IMR-90 (cell line): ENCODE results near the gene PRKCA. TPM values are rescaled to one million over a fixed set of nuclear protein-coding genes. Genes with fewer than 3 reads are reported as not detected.
"Not testable (repeated sequence)": the region's sequence is repeated elsewhere in the genome, so short reads cannot be mapped to it uniquely, and the experiment has no call there.

ENCODE experiments used
- ATAC-seq: fragments of 200-7000 bp; cut with Tn5 transposase; 2 replicates; pipeline ENCODE4 v1.9.1; 2020; ENCODE audit warnings: low read depth, mild to moderate bottlenecking, moderate library complexity
- BruUV-seq: library from RNA; stranded (reverse); fragments of 400-500 nt; replicated peaks from 2 replicates; lab custom pipeline; 2021; lab: Mats Ljungman, UMichigan
- CTCF ChIA-PET: fragments of 300-600 bp; formaldehyde crosslinking; extraction: SDS; loops from one replicate; lab custom pipeline; 2021; ENCODE audit warnings: antibody characterized with exemption; lab: Yijun Ruan, JAX
- POLR2A ChIA-PET: fragments of 300-600 bp; sonication (Branson Sonifier 250); formaldehyde crosslinking; loops from one replicate; lab custom pipeline; 2022; ENCODE audit warnings: antibody characterized with exemption; ENCODE audit not compliant: unreplicated experiment; lab: Charles Lee
- DNase-seq: peaks from one replicate; pipeline ENCODE4 v3.0.0; 2013
- H2AFZ ChIP-seq: replicated peaks from 2 replicates; pipeline ENCODE3; 2013; ENCODE audit warnings: low read length, mild to moderate bottlenecking; ENCODE audit not compliant: poor library complexity
- H2AK5ac ChIP-seq: 2 replicates; pipeline ENCODE4 v1.6.1; 2013; ENCODE audit warnings: low read depth, low read length, inconsistent platforms
- H2AK9ac ChIP-seq: replicated peaks from 2 replicates; pipeline ENCODE3; 2013; ENCODE audit warnings: mild to moderate bottlenecking, low read depth, low read length, moderate library complexity; ENCODE audit not compliant: poor library complexity
- H2BK120ac ChIP-seq: 2 replicates; pipeline ENCODE4 v1.6.1; 2013; ENCODE audit warnings: low read depth, low read length, inconsistent platforms
- H2BK15ac ChIP-seq: 3 replicates; pipeline ENCODE4 v1.6.1; 2013; ENCODE audit warnings: low read depth, low read length, inconsistent platforms
- H2BK20ac ChIP-seq: 2 replicates; pipeline ENCODE4 v1.6.1; 2013; ENCODE audit warnings: low read depth, mild to moderate bottlenecking, inconsistent platforms, low read length, moderate library complexity
- H2BK5ac ChIP-seq: 2 replicates; pipeline ENCODE4 v1.6.1; 2013; ENCODE audit warnings: mild to moderate bottlenecking, low read depth, low read length, inconsistent platforms; ENCODE audit not compliant: poor library complexity, severe bottlenecking
- H3K14ac ChIP-seq: replicated peaks from 2 replicates; pipeline ENCODE4 v1.6.1; 2013; ENCODE audit warnings: low read depth, low read length, inconsistent platforms
- H3K18ac ChIP-seq: 2 replicates; pipeline ENCODE4 v1.6.1; 2013; ENCODE audit warnings: low read depth, low read length, control low read depth
- H3K23ac ChIP-seq: 2 replicates; pipeline ENCODE4 v1.6.1; 2013; ENCODE audit warnings: low read depth, low read length, inconsistent platforms
- H3K27ac ChIP-seq: 2 replicates; pipeline ENCODE4 v1.5.1; 2013; ENCODE audit warnings: mild to moderate bottlenecking, control low read depth, low read length; ENCODE audit not compliant: insufficient read depth
- H3K27me3 ChIP-seq: 2 replicates; pipeline ENCODE4 v1.6.1; 2013; ENCODE audit warnings: low read length; ENCODE audit not compliant: control insufficient read depth, insufficient read depth
- H3K36me3 ChIP-seq: 2 replicates; pipeline ENCODE4 v1.6.1; 2013; ENCODE audit warnings: low read length, mixed read lengths; ENCODE audit not compliant: control insufficient read depth, insufficient read depth
- H3K4ac ChIP-seq: 2 replicates; pipeline ENCODE4 v1.6.1; 2013; ENCODE audit warnings: low read depth, low read length, inconsistent platforms
- H3K4me1 ChIP-seq: 2 replicates; pipeline ENCODE4 v1.6.1; 2013; ENCODE audit warnings: low read length, mixed read lengths; ENCODE audit not compliant: control insufficient read depth, insufficient read depth
- H3K4me2 ChIP-seq: 2 replicates; pipeline ENCODE4 v1.6.1; 2013; ENCODE audit warnings: low read depth, mild to moderate bottlenecking, control low read depth, low read length, moderate library complexity
- H3K4me3 ChIP-seq: 2 replicates; pipeline ENCODE4 v1.5.1; 2013; ENCODE audit warnings: low read depth, mild to moderate bottlenecking, control low read depth, low read length, moderate library complexity; ENCODE audit not compliant: insufficient read depth
- H3K56ac ChIP-seq: 2 replicates; pipeline ENCODE4 v1.6.1; 2013; ENCODE audit warnings: low read length, inconsistent platforms; ENCODE audit not compliant: insufficient read depth; ENCODE audit errors: extremely low read depth
- H3K79me1 ChIP-seq, 2 experiments: 2 replicates each; pipeline ENCODE4 v1.6.1; 2013; ENCODE audit warnings: low read length in 2 of 2, inconsistent platforms in 1 of 2, low read depth in 1 of 2
- H3K9ac ChIP-seq: 2 replicates; pipeline ENCODE4 v1.6.1; 2013; ENCODE audit warnings: low read depth, low read length, control low read depth
- H3K9me1 ChIP-seq: 2 replicates; pipeline ENCODE4 v1.6.1; 2013; ENCODE audit warnings: low read length, inconsistent platforms; ENCODE audit not compliant: insufficient read depth
- H3K9me3 ChIP-seq: 2 replicates; pipeline ENCODE4 v1.6.1; 2013; ENCODE audit warnings: low read length; ENCODE audit not compliant: control insufficient read depth, insufficient read depth
- H4K20me1 ChIP-seq: 2 replicates; pipeline ENCODE4 v1.6.1; 2013; ENCODE audit warnings: low read length, inconsistent platforms; ENCODE audit not compliant: insufficient read depth
- H4K5ac ChIP-seq: 2 replicates; pipeline ENCODE4 v1.6.1; 2013; ENCODE audit warnings: mild to moderate bottlenecking, low read depth, low read length, control low read depth
- H4K8ac ChIP-seq, 2 experiments: 2 replicates each; pipeline ENCODE4 v1.6.1; 2013; ENCODE audit warnings: low read depth in 2 of 2, low read length in 2 of 2, control low read depth in 1 of 2, inconsistent platforms in 1 of 2
- H4K91ac ChIP-seq: 2 replicates; pipeline ENCODE4 v1.6.1; 2013; ENCODE audit warnings: low read depth, low read length, inconsistent platforms; ENCODE audit not compliant: insufficient read depth
- WGBS, 2 experiments: methylation state at CpG; one replicate each; pipeline versions ENCODE4 v1.1.5 to v1.1.7; 2013; ENCODE audit warnings: missing lambda C conversion rate in 2 of 2; ENCODE audit not compliant: insufficient read length in 1 of 2; ENCODE audit errors: extremely low coverage in 2 of 2; 5-methylcytosine and 5-hydroxymethylcytosine counted together
- dilution Hi-C: fragments of 300-500 bp; cut with HindIII; formaldehyde crosslinking; loops from one replicate; pipeline ENCODE4 v1.14.3; 2018; ENCODE audit warnings: low sequenced_read_pairs; ENCODE audit not compliant: unreplicated experiment
- in situ Hi-C: fragments of 300-500 bp; cut with MboI; formaldehyde crosslinking; loops from 3 replicates; pipeline ENCODE4 v1.14.3; 2019; ENCODE audit warnings: low sequenced_read_pairs, inconsistent platforms, mixed read lengths
- intact Hi-C: fragments of 100-400 bp; cut with micrococcal nuclease; formaldehyde crosslinking; loops from 2 replicates; pipeline ENCODE4 v1.10.0; 2022
- polyA plus RNA-seq, 3 experiments: library from polyadenylated mRNA; depleted of rRNA; stranded (reverse); fragments of >200 nt; gene quantifications; 2 replicates each; pipeline ENCODE4 v1.2.3, GENCODE V29; 2012; ENCODE audit warnings: low replicate concordance in 1 of 3
- total RNA-seq: library from RNA; depleted of rRNA; stranded (reverse); fragments of >200 nt; gene quantifications from 2 replicates; pipeline ENCODE4 v1.2.3, GENCODE V29; 2012

The PRKCA gene
- total and polyA plus RNA-seq, 2 of the 4 experiments (the other 2 are of a cell fraction), result 31.0 to 46.0 TPM

GRCh38 chr17:66350576-66350975, 48.2 kb downstream of the PRKCA start:
- H2BK15ac ChIP-seq, ATAC-seq, H4K8ac ChIP-seq, H2AK9ac ChIP-seq, in situ Hi-C loops, H3K27me3 ChIP-seq, H2AFZ ChIP-seq, H3K18ac ChIP-seq, dilution Hi-C loops, BruUV-seq, intact Hi-C loops, H4K5ac ChIP-seq, H3K4me3 ChIP-seq, H3K9ac ChIP-seq, H2BK20ac ChIP-seq, H4K91ac ChIP-seq, POLR2A ChIA-PET, H3K9me3 ChIP-seq, H3K27ac ChIP-seq, H2BK5ac ChIP-seq, H2BK120ac ChIP-seq, H3K36me3 ChIP-seq, H3K4me2 ChIP-seq, DNase-seq, H3K56ac ChIP-seq: not testable (repeated sequence)
- peaks cover 36 to 73% of the 10 kb centered on the region in 2 experiments for H3K79me1 ChIP-seq
- H2AK5ac ChIP-seq, result peak overlapping the region; percentile 68; the same call in 1 of the 2 replicates
- H4K20me1 ChIP-seq, result peaks cover 47% of the 10 kb centered on the region; the same call in 1 of the 2 replicates
- peaks cover 23% of the 10 kb centered on the region for H3K4me1 ChIP-seq
- WGBS, 2 experiments, result 96% methylated on average over 4 of the region's 10 CpGs; no CpG with 5 or more reads in 1 of the 2 experiments
- peak overlapping the region; percentile 19; the same call in 1 of the 2 replicates for H3K23ac ChIP-seq
- CTCF ChIA-PET, result interaction anchor here (0.6 kb wide), 1 partner anchor 328 kb away, joined by 8 read pairs; no protein-coding TSS in a partner anchor
- 0 out of 2 replicates have a peak overlapping the region, but pooled peaks have one; percentile 11 for H3K14ac ChIP-seq
- 0 out of 2 replicates have a peak overlapping the region, but pooled peaks have one; percentile 32 for H3K4ac ChIP-seq
- H3K9me1 ChIP-seq, result peaks cover 39% of the 10 kb centered on the region
